Measurements from ENCODE around the gene ASB18.

The ASB18 gene

DNA sequence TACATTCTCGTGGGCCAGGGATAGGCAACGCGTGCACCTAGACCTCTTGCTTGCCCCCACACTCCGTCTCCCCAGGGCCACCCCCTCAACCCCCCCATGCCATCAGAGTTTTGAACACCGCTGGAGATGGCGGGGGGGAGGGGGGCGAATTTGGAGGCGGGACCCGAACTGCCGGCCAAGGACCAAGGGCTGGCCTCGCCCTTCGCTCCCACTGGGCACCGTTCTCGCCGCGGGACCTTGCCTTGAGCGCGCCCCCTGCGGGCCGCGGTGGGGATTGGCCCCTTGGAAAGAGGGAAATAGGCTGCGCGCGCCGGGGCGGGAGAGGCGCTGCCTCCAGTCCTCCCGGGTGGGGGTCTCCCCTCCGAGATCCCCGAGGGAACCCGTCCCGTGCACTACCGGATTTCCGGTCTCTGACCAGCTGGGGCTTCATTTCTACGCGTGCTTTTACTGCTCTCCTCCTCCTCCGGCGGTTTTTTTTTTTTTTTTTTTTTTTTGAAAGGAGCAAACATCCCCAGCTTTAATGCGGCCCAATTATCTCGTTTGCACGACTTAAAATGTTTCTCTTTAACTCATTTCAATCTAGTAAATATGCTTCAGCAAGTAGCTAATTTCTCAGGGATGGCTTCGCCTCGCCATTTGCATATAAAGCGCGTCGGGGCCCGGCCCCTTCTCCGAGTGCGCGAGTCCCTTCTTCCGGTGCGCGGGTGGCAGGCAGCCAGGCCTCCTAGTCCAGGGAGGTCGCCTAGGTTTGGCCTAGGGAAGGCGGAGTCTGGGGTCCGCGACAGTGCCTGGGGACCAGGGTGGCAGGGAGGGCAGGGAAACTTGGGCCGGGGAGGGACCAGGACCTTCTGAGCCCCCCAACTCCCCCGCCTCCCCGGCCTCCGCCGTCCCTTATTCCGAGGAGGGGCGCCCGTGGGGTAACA lies 86.0 kb downstream of the ASB18 start:
- peaks cover 21% of the 10 kb centered on the region for H3K4me1 Mint-ChIP-seq
- H3K27me3 Mint-ChIP-seq (ENCODE audit: low read depth): peaks cover 98% of the 10 kb centered on the region
- H3K9me3 Mint-ChIP-seq: no peaks in the 10 kb centered on the region
- H3K36me3 Mint-ChIP-seq (ENCODE audit: low read depth): no peaks in the 10 kb centered on the region
- TF ChIP-seq, protein P1, sequence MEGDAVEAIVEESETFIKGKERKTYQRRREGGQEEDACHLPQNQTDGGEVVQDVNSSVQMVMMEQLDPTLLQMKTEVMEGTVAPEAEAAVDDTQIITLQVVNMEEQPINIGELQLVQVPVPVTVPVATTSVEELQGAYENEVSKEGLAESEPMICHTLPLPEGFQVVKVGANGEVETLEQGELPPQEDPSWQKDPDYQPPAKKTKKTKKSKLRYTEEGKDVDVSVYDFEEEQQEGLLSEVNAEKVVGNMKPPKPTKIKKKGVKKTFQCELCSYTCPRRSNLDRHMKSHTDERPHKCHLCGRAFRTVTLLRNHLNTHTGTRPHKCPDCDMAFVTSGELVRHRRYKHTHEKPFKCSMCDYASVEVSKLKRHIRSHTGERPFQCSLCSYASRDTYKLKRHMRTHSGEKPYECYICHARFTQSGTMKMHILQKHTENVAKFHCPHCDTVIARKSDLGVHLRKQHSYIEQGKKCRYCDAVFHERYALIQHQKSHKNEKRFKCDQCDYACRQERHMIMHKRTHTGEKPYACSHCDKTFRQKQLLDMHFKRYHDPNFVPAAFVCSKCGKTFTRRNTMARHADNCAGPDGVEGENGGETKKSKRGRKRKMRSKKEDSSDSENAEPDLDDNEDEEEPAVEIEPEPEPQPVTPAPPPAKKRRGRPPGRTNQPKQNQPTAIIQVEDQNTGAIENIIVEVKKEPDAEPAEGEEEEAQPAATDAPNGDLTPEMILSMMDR (IDR thresholded peaks at IDR 0.05; ENCODE audit: unreplicated experiment in 3 of 3): peak; percentile 70 to 89 (median 76)
- no peak overlapping the region for H3K27ac Mint-ChIP-seq
- peak overlapping the region; percentile 76 to 84 (median 81) for H3K4me3 Mint-ChIP-seq

- no peaks in the 10 kb centered on the region for H3K9me3 Mint-ChIP-seq
- peaks cover 98% of the 10 kb centered on the region for H3K27me3 Mint-ChIP-seq (ENCODE audit: low read depth)
- no peak overlapping the region for H3K27ac Mint-ChIP-seq
- peak overlapping the region in 1 of 3 experiments; percentile 84 for H3K4me3 Mint-ChIP-seq
- TF ChIP-seq, protein P1 (IDR thresholded peaks at IDR 0.05; ENCODE audit: unreplicated experiment in 3 of 3): no peak
- no peaks in the 10 kb centered on the region for H3K36me3 Mint-ChIP-seq (ENCODE audit: low read depth)
- peaks cover 21% of the 10 kb centered on the region for H3K4me1 Mint-ChIP-seq
Observed at GRCh38 chr2:236177604-236177966, 86.6 kb downstream of the ASB18 start.

- Mint-ChIP-seq H3K36me3 (ENCODE audit: low read depth) (no peaks in the 10 kb centered on the region), H3K4me1 (peaks cover 25% of the 10 kb centered on the region), H3K4me3 (peak overlapping the region in 2 of 3 experiments; percentile 55 to 72), H3K27me3 (ENCODE audit: low read depth) (peaks cover 98% of the 10 kb centered on the region), H3K9me3 (no peaks in the 10 kb centered on the region), H3K27ac (no peak overlapping the region)
- TF ChIP-seq, protein P1 (IDR thresholded peaks at IDR 0.05; ENCODE audit: unreplicated experiment in 3 of 3): no peak
Observed at GRCh38 chr2:236176951-236177350, 87.3 kb downstream of the ASB18 start.

GRCh38 chr2:236176417-236176816 lies 87.8 kb downstream of the ASB18 start:
- H3K27me3 Mint-ChIP-seq (ENCODE audit: low read depth): peaks cover 98% of the 10 kb centered on the region
- H3K9me3 Mint-ChIP-seq: no peaks in the 10 kb centered on the region
- no peak overlapping the region for H3K27ac Mint-ChIP-seq
- peak overlapping the region; percentile 43 to 72 (median 55) for H3K4me3 Mint-ChIP-seq
- TF ChIP-seq, protein P1 (IDR thresholded peaks at IDR 0.05; ENCODE audit: unreplicated experiment in 3 of 3): peak; percentile 44 to 61 (median 55)
- H3K4me1 Mint-ChIP-seq: peaks cover 27% of the 10 kb centered on the region
- H3K36me3 Mint-ChIP-seq (ENCODE audit: low read depth): no peaks in the 10 kb centered on the region

GRCh38 chr2:236175548-236176150 lies 88.6 kb downstream of the ASB18 start:
- Mint-ChIP-seq H3K27me3 (ENCODE audit: low read depth) (peaks cover 98% of the 10 kb centered on the region), H3K4me1 (peaks cover 27% of the 10 kb centered on the region), H3K27ac (no peak overlapping the region), H3K9me3 (no peaks in the 10 kb centered on the region), H3K36me3 (ENCODE audit: low read depth) (no peaks in the 10 kb centered on the region), H3K4me3 (no peak overlapping the region)
- TF ChIP-seq, protein P1 (IDR thresholded peaks at IDR 0.05; ENCODE audit: unreplicated experiment in 3 of 3): no peak

Data from nephron (organoid).